Sciatic nerve (tissue), 2 donors: ENCODE data around the gene SUFU. TPM values are rescaled to one million over a fixed set of nuclear protein-coding genes. Genes with fewer than 3 reads are reported as not detected.
A peak's percentile ranks its signal among the peaks of the same experiment; 100 is the strongest.

Experiments used
- ATAC-seq: fragments of 200-7000 bp; cut with Tn5 transposase; one replicate; pipeline ENCODE4 v1.9.1; 2020; ENCODE audit warnings: mild to moderate bottlenecking, moderate library complexity
- DNase-seq: peaks from one replicate; pipeline ENCODE4 v3.0.0-alpha.2; 2020; ENCODE audit warnings: low spot score
- intact Hi-C: fragments of 100-400 bp; cut with DNase I; formaldehyde crosslinking; loops from one replicate; pipeline ENCODE4 v1.14.2; 2022
- total RNA-seq: library from RNA; stranded (reverse); fragmentation: NEBNext Ultra II Directional; extraction: Animal tissue kit (Norgen Biotek cat#: 25700); gene quantifications from one replicate; pipeline ENCODE4 v1.2.1, GENCODE V29; 2021
- donor health status: DM: no; HTN: no; CAD: no.
- donor health status: DM: no; HTN: no; CAD: no.

The SUFU gene
- total RNA-seq, 1 donor from 2014 or later = 19.7 TPM

- ATAC-seq = no peak
- no peak for DNase-seq
- intact Hi-C loops = no loop called here
Observed at GRCh38 chr10:102537948-102538347, 34.2 kb downstream of the SUFU start.

- ATAC-seq (no peak), DNase-seq (no peak)
- intact Hi-C loops = no loop called here
Observed at GRCh38 chr10:102538811-102539210, 35.0 kb downstream of the SUFU start.

DNA sequence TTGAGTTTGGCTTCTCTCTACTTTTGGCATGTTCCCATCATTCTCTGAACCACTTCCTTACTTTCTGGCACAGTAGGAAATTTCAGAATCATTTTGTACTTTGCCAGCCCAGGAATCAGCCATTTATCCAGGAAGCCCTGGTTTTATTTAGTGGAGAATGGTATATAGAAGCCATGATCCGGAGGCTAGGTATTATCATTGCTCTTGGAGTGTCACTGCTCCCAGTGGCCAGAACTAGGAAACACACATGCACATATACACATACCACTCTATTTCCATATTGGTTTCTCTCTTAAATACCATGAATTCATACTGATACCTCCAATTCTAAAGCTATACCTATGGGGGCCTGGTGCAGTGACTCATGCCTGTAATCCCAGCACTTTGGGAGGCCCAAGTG, 36.3 kb downstream of the SUFU start:
- intact Hi-C loops = no loop called here
- DNase-seq (no peak), ATAC-seq (no peak)

GRCh38 chr10:102542800-102543418, 39.1 kb downstream of the SUFU start:
- ATAC-seq (no peak), DNase-seq (no peak)
- intact Hi-C loops = no loop called here

DNA sequence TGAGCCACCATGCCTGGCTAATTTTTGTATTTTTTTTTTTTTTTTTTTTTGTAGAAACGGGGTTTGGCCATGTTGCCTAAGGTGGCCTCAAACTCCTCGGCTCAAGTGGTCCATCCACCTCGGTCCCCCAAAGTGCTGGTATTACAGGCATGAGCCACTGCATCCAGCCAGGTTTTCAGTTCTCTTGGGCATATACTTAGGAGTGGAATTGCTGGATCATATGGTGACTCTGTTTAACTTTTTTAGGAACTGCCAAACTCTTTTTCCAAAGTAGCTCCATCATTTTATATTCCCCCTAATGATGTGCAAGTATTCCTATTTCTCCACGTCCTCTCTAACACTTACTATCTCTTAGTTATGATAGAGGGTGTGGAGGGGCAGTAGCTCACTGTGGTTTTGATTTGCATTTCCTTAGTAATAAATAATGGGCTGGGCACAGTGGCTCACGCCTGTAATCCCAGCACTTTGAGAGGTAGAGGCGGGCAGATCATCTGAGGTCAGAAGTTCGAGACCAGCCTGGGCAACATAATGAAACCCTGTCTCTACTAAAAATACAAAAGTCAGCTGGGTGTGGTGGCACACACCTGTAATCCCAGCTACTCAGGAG, 41.6 kb downstream of the SUFU start:
- DNase-seq = peak; percentile 18
- no peak for ATAC-seq
- intact Hi-C loops = no loop called here

- intact Hi-C loops = no loop called here
- ATAC-seq = no peak
- peak; percentile 51 for DNase-seq
Observed at GRCh38 chr10:102545997-102546396, 42.2 kb downstream of the SUFU start.

DNA sequence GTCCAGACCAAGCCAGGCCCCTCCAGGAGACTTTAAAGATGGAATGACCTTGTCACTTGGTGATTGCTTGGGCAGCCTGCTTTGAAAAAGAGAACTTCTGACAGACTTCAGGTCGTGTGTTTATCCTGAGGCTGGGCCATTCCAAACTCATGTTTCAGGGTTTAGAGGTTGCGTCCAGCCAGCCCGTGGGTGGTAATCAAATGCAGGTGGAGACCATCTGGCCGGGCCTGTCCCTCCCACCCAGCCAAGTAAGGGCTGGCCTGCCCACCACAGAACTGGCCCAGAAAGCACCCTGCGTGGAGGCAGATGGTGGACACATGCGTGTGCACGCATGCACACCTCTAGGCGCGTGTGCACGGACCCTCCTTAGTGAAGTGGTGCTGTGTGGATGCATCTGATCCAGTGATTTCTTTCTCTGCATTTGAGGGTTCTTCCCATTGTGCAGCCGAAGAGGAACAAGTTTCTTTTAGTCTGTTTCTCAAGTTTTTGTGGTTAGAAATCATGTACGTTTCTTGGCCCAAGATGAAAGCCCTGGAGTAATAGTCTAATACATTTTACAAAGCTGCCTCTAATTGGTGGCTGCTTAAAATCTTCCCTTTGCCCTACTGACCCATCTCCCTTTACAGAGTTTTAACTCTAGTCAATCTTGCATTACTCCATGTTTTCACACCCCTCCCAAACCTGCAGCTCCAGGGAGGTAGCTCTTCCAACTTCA, 43.0 kb downstream of the SUFU start:
- ATAC-seq (peak; percentile 39), DNase-seq (no peak)
- intact Hi-C loops = no loop called here

DNA sequence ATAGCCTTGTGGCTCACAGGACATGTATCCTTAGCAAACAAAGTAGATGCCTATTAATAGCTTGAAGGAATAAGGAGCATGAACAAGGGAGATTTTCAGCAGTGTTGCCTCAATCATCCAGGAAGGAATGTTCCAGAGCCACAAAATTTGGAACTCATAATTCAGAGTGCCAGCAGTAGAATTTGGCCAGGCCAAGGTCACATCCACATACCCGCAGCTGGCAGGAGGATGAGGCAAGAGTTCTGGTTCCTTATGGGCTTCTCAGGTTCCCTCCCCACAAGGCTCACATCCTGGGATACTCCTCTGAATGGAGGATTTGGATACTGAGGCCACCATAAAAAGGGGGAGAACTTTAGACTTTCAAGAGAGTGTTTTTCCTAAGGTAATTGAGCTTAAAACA, 45.8 kb downstream of the SUFU start:
- ATAC-seq = no peak

DNA sequence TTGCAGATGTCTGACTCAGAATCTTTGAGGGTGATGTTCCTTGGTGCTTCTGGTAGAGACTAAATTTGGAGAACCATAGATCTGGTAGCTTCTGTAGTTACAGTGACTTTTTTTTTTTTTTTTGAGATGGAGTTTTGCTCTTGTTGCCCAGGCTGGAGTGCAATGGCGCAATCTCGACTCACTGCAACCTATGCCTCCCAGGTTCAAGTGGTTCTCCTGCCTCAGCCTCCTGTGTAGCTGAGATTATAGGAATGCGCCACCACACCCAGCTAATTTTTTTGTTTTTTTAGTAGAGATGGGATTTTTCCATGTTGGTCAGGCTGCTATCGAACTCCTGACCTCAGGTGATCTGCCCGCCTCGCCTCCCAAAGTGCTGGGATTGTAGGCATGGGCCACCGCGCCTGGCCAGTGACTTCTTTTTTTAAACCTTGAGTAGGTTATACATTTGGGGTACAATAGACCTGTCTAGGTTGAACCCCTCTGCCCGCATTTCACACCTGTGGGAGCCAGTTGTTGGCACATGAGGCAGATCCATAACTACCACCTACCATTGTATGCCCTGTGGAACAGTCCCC, 47.0 kb downstream of the SUFU start:
- ATAC-seq (no peak), DNase-seq (no peak)
- intact Hi-C loops = no loop called here

More for the DNA sequence above, 45.8 kb downstream of the SUFU start:
- DNase-seq = peak; percentile 0
- intact Hi-C loops = no loop called here

GRCh38 chr10:102552533-102552932, 48.8 kb downstream of the SUFU start:
- intact Hi-C loops = no loop called here
- DNase-seq (no peak), ATAC-seq (no peak)

DNA sequence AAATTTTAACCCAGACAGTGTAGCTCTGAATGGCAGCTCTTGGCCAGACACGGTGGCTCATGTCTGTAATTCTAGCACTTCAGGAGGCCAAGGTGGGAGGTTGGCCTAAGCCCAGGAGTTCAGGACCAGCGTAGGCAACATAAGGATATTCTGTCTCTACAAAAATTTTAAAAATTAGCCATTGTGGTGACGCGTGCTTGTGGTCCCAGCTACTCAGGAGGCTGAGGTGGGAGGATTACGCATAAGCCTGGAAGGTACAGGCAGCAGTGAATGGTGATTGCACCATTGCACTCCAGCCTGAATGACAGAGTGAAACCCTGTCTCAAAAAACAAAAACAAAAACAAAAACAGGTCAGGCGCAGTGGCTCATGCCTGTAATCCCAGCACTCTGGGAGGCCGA, 50.0 kb downstream of the SUFU start:
- no peak for DNase-seq
- intact Hi-C loops = no loop called here
- ATAC-seq = no peak

GRCh38 chr10:102554531-102554930, 50.8 kb downstream of the SUFU start:
- intact Hi-C loops = no loop called here
- no peak for DNase-seq
- no peak for ATAC-seq

DNA sequence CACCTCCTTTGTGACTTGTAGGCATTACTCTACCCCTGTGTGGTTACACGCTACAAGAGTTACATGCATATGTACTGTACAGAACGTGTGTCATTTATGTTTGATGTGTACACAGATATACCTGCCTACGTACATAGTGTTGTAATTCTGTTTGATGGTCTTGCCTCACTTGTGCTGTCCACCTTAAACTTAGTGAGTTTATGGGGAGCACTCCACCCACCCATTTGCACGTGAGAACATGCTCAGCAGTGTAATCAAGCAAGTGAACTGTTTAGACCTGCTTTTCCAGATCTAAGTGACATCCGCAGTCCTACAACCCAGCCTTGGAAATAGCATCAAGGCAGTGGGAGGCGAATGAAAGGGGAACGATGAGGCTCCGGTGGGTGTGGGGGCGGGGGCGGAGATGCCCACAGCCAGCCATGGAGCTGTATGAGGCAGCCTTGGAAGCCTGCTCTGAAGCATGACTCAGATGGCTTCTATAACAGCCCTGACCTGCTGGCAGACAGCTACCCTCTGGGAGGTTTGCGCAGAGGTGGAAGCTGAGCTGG, 52.1 kb downstream of the SUFU start:
- intact Hi-C loops = no loop called here
- no peak for DNase-seq
- no peak for ATAC-seq

GRCh38 chr10:102557569-102557968, 53.8 kb downstream of the SUFU start:
- DNase-seq (no peak), ATAC-seq (no peak)
- intact Hi-C loops = no loop called here

DNA sequence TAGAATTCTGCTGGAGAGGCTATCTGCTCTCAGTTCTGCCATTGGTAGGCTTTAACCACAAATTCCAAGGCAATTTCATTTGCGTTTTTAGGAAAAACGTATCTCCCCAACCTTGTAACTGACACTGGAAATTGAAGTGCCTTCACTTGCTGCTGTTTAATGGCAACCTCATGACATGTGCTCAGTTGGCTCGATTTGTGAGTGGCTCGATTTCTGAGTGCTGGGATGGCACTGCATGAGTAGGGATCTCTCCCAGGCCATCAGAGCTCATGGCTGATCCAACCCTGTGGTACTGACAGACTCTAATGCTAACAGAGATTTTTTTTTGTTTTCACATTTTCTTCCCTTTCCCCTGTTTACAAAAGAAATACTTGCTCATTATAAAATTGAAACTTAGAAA, 56.0 kb downstream of the SUFU start:
- DNase-seq (peak; percentile 23), ATAC-seq (no peak)
- intact Hi-C loops = no loop called here

GRCh38 chr10:102564209-102564834, 60.5 kb downstream of the SUFU start:
- intact Hi-C loops = no loop called here
- no peak for DNase-seq
- ATAC-seq = no peak

DNA sequence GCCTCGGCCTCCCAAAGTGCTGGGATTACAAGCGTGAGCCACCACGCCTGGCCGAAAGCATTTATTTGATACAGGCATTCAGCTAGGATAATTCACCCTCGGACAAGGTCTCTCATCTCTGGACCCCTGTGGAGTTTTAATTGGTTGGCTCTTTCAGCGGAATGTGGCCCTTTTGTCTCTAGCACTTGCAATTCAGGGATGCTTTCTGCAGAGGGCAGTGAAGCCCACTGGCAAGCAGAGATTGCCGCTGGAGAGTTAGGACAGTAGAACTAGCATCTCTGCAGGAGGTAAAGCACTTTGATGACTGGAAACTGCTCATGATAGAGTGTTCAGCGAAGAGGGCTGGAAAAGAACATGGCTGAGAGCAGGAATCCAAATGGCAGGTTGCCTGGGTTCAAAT, 62.0 kb downstream of the SUFU start:
- DNase-seq = no peak
- intact Hi-C loops = no loop called here
- no peak for ATAC-seq

GRCh38 chr10:102578782-102579181, 75.0 kb downstream of the SUFU start:
- intact Hi-C loops = no loop called here
- ATAC-seq (no peak), DNase-seq (no peak)

GRCh38 chr10:102579328-102579727, 75.6 kb downstream of the SUFU start:
- ATAC-seq (no peak), DNase-seq (no peak)
- intact Hi-C loops = no loop called here
